ENCODE results near the gene NOSIP.

The NOSIP gene

DNA sequence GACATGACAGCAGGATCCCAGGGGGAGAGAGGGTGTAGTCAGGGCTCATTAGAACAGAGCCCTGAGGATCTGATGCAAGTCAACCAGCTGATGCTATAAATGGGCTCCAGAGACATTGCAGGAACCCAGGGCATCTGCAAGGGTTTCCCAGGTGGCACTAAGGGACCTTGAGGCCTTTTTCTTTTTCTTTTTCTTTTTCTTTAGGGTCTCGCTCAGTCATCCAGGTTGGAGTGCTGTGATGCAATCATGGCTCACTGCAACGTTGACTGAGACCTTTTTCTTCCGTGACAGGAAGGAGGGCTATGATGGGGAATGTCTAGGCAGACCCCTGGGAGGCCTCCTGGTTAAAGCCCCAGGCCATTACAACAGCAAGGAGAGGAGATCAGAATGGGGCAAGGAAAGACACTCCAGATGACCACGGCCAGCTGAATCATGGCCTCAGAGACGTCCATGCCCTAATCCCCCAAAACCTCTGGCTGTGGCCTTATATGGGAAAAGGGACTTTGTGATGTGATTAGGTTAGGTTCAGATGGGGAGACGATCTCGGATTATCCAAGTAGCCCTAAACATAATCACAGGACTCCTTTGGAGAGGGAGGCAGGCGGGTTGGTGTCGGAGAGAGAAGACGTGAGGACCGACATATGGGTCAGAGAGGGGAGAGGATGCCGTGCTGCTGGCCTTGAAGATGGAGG, 72.4 kb downstream of the NOSIP start:
- DNase-seq (ENCODE audit: low read depth) = no peak

DNA sequence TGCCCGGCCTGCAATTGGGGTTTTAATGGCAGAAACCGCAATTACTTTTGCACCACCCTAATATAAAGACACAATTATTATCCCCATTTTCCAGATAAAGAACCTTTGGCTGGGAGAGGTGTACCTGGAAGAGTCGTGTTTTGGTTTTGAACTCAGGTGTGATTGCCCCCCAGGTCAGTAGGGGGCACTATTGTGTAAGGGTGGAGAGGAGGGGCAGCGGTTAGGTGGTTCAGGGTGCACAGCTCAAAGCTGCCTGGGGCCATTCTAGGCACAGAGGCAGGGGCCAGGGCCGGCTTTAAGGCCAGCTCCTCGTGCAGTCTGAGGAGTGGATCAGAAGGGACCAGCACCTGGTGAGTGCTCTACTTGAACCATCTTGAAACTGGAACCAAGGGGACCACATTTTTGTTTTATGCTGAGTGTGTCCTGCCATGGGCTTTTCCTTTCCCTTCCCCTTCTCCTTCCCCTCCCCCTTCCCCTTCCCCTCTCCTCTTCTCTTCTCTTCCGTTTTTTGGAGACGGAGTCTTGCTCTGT, 73.7 kb downstream of the NOSIP start:
- DNase-seq (ENCODE audit: low read depth) = no peak

Measured in non-pigmented ciliary epithelial cell (primary cell).